ENCODE measurements around the gene COL13A1.

COL13A1 gene

GRCh38 chr10:69820817-69821216, 19.1 kb downstream of the COL13A1 start:
- DNase-seq, result no peak

- no peak for DNase-seq
Measured at GRCh38 chr10:69825604-69826003, 23.9 kb downstream of the COL13A1 start.

- DNase-seq, result no peak
Measured at GRCh38 chr10:69826094-69826493, 24.4 kb downstream of the COL13A1 start.

GRCh38 chr10:69826789-69827554, 25.3 kb downstream of the COL13A1 start:
- no peak for DNase-seq

- no peak for DNase-seq
Measured at GRCh38 chr10:69828144-69828870, 26.6 kb downstream of the COL13A1 start.

- no peak for DNase-seq
Measured at GRCh38 chr10:69829775-69830174, 28.1 kb downstream of the COL13A1 start.

GRCh38 chr10:69831231-69831855, 29.6 kb downstream of the COL13A1 start:
- peak; percentile 34 for DNase-seq

- DNase-seq, result no peak
Measured at GRCh38 chr10:69835233-69835632, 33.5 kb downstream of the COL13A1 start.

- DNase-seq, result no peak
Measured at GRCh38 chr10:69835875-69836730, 34.4 kb downstream of the COL13A1 start.

GRCh38 chr10:69836731-69837030, 35.0 kb downstream of the COL13A1 start:
- no peak for DNase-seq

- no peak for DNase-seq
Measured at GRCh38 chr10:69837261-69837660, 35.6 kb downstream of the COL13A1 start.

- DNase-seq, result no peak
Measured at GRCh38 chr10:69838418-69838817, 36.7 kb downstream of the COL13A1 start.

GRCh38 chr10:69838853-69839252, 37.1 kb downstream of the COL13A1 start:
- peak; percentile 57 for DNase-seq

GRCh38 chr10:69839696-69840345, 38.1 kb downstream of the COL13A1 start:
- DNase-seq, result peak; percentile 62

- DNase-seq, result no peak
Measured at GRCh38 chr10:69840773-69841172, 39.1 kb downstream of the COL13A1 start.

GRCh38 chr10:69842020-69842419, 40.3 kb downstream of the COL13A1 start:
- no peak for DNase-seq

GRCh38 chr10:69842882-69843281, 41.2 kb downstream of the COL13A1 start:
- DNase-seq, result no peak

- no peak for DNase-seq
Measured at GRCh38 chr10:69843923-69844322, 42.2 kb downstream of the COL13A1 start.

GRCh38 chr10:69844698-69845097, 43.0 kb downstream of the COL13A1 start:
- DNase-seq, result no peak

- DNase-seq, result peak; percentile 51
Measured at GRCh38 chr10:69845574-69846292, 44.0 kb downstream of the COL13A1 start.

GRCh38 chr10:69846293-69846921, 44.7 kb downstream of the COL13A1 start:
- DNase-seq, result no peak
